ENCODE results near the gene CCDC167. TPM values are rescaled to one million over a fixed set of nuclear protein-coding genes. Genes with fewer than 3 reads are reported as not detected.

Gene CCDC167
- total RNA-seq, 1 donor = 7.0 TPM

- DNase-seq (ENCODE audit: low read depth in 2 of 3, low spot score in 2 of 3) = no peak
Observed at GRCh38 chr6:37531026-37531425, 31.3 kb upstream of the CCDC167 start.

GRCh38 chr6:37530297-37530696 is 30.6 kb upstream of the CCDC167 start:
- no peak for DNase-seq (ENCODE audit: low read depth in 2 of 3, low spot score in 2 of 3)

- DNase-seq (ENCODE audit: low read depth in 2 of 3, low spot score in 2 of 3) = no peak
Observed at GRCh38 chr6:37528541-37528940, 28.8 kb upstream of the CCDC167 start.

GRCh38 chr6:37525460-37526357 is 26.0 kb upstream of the CCDC167 start:
- DNase-seq (ENCODE audit: low read depth in 2 of 3, low spot score in 2 of 3) = peak in 1 of 3 donors; percentile 53

- DNase-seq (ENCODE audit: low read depth in 2 of 3, low spot score in 2 of 3) = no peak
Observed at GRCh38 chr6:37524970-37525318, 25.3 kb upstream of the CCDC167 start.

- no peak for DNase-seq (ENCODE audit: low read depth in 2 of 3, low spot score in 2 of 3)
Observed at GRCh38 chr6:37524025-37524969, 24.6 kb upstream of the CCDC167 start.

GRCh38 chr6:37523412-37523811 is 23.7 kb upstream of the CCDC167 start:
- no peak for DNase-seq (ENCODE audit: low read depth in 2 of 3, low spot score in 2 of 3)

- DNase-seq (ENCODE audit: low read depth in 2 of 3, low spot score in 2 of 3) = no peak
Observed at GRCh38 chr6:37522836-37523235, 23.1 kb upstream of the CCDC167 start.

- DNase-seq (ENCODE audit: low read depth in 2 of 3, low spot score in 2 of 3) = no peak
Observed at GRCh38 chr6:37521674-37522073, 22.0 kb upstream of the CCDC167 start.

GRCh38 chr6:37520926-37521325 is 21.2 kb upstream of the CCDC167 start:
- peak in 1 of 3 donors; percentile 67 for DNase-seq (ENCODE audit: low read depth in 2 of 3, low spot score in 2 of 3)

- DNase-seq (ENCODE audit: low read depth in 2 of 3, low spot score in 2 of 3) = no peak
Observed at GRCh38 chr6:37519461-37519860, 19.8 kb upstream of the CCDC167 start.

GRCh38 chr6:37518116-37518515 is 18.4 kb upstream of the CCDC167 start:
- DNase-seq (ENCODE audit: low read depth in 2 of 3, low spot score in 2 of 3) = no peak

- peak; percentile 60 to 94 (median 78) for DNase-seq (ENCODE audit: low read depth in 2 of 3, low spot score in 2 of 3)
Observed at GRCh38 chr6:37517411-37517812, 17.7 kb upstream of the CCDC167 start.

GRCh38 chr6:37516920-37517405 is 17.3 kb upstream of the CCDC167 start:
- DNase-seq (ENCODE audit: low read depth in 2 of 3, low spot score in 2 of 3) = no peak

GRCh38 chr6:37516076-37516919 is 16.6 kb upstream of the CCDC167 start:
- peak in 2 of 3 donors; percentile 47 to 79 for DNase-seq (ENCODE audit: low read depth in 2 of 3, low spot score in 2 of 3)

GRCh38 chr6:37515712-37516075 is 16.0 kb upstream of the CCDC167 start:
- no peak for DNase-seq (ENCODE audit: low read depth in 2 of 3, low spot score in 2 of 3)

- no peak for DNase-seq (ENCODE audit: low read depth in 2 of 3, low spot score in 2 of 3)
Observed at GRCh38 chr6:37514837-37515236, 15.1 kb upstream of the CCDC167 start.

GRCh38 chr6:37514321-37514771 is 14.7 kb upstream of the CCDC167 start:
- no peak for DNase-seq (ENCODE audit: low read depth in 2 of 3, low spot score in 2 of 3)

- no peak for DNase-seq (ENCODE audit: low read depth in 2 of 3, low spot score in 2 of 3)
Observed at GRCh38 chr6:37513576-37513975, 13.9 kb upstream of the CCDC167 start.

- no peak for DNase-seq (ENCODE audit: low read depth in 2 of 3, low spot score in 2 of 3)
Observed at GRCh38 chr6:37513155-37513554, 13.5 kb upstream of the CCDC167 start.

Data from hematopoietic multipotent progenitor cell (in vitro differentiated cells).